Raji (cell line): Measurements from ENCODE around the gene LMX1A.

Source experiments
- POLR2A ChIP-seq: IDR thresholded peaks from 2 replicates; pipeline ENCODE4 v1.6.1; 2011; ENCODE audit warnings: low read depth, low read length, control low read depth; ENCODE audit not compliant: insufficient read depth

The LMX1A gene

GRCh38 chr1:165376811-165377311, 20.3 kb upstream of the LMX1A start:
- no peak for TF ChIP-seq POLR2A

- no peak for TF ChIP-seq POLR2A
Measured at GRCh38 chr1:165376041-165376810, 19.7 kb upstream of the LMX1A start.

GRCh38 chr1:165375623-165376022, 19.1 kb upstream of the LMX1A start:
- no peak for TF ChIP-seq POLR2A

- no peak for TF ChIP-seq POLR2A
Measured at GRCh38 chr1:165371588-165372225, 15.2 kb upstream of the LMX1A start.

GRCh38 chr1:165369255-165369848, 12.8 kb upstream of the LMX1A start:
- no peak for TF ChIP-seq POLR2A

GRCh38 chr1:165367375-165367993, 11.0 kb upstream of the LMX1A start:
- no peak for TF ChIP-seq POLR2A

GRCh38 chr1:165365341-165365740, 8.8 kb upstream of the LMX1A start:
- TF ChIP-seq POLR2A = no peak

- TF ChIP-seq POLR2A = no peak
Measured at GRCh38 chr1:165364568-165365133, 8.1 kb upstream of the LMX1A start.

- no peak for TF ChIP-seq POLR2A
Measured at GRCh38 chr1:165356876-165357275, 361 bp upstream of the LMX1A start.

- no peak for TF ChIP-seq POLR2A
Measured at GRCh38 chr1:165355139-165355976, 1.2 kb downstream of the LMX1A start.

- TF ChIP-seq POLR2A = no peak
Measured at GRCh38 chr1:165354739-165355138, 1.8 kb downstream of the LMX1A start.

GRCh38 chr1:165353731-165354671, 2.5 kb downstream of the LMX1A start:
- TF ChIP-seq POLR2A = no peak

- TF ChIP-seq POLR2A = no peak
Measured at GRCh38 chr1:165352442-165353293, 3.8 kb downstream of the LMX1A start.
